Measurements from ENCODE around the gene NDST4. TPM values are rescaled to one million over a fixed set of nuclear protein-coding genes. Genes with fewer than 3 reads are reported as not detected.

NDST4 gene
- total RNA-seq, 1 experiment from 2014 or later: not detected

DNA sequence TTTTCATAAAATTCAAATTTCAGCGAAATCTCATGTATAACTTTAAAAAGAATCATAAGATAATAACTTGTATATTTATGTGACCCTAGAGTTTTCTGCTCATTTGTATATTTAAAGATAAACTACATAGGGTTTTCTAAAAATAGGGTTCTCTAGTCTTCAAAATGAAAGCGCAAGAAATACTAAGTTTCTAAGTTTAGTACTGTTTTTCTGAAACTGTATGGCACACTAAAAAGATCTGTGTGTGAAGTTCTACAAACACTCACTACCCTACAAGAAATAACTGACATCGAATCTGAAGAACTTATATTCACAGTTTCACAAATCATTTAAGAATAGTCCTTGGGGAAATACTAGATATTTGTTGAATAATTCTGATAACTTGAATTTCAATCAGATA is 38.7 kb upstream of the NDST4 start:
- H3K36me3 ChIP-seq (ENCODE audit: control insufficient read depth in 1 of 2, insufficient read depth in 2 of 2, low read length in 2 of 2): no peaks in the 10 kb centered on the region

DNA sequence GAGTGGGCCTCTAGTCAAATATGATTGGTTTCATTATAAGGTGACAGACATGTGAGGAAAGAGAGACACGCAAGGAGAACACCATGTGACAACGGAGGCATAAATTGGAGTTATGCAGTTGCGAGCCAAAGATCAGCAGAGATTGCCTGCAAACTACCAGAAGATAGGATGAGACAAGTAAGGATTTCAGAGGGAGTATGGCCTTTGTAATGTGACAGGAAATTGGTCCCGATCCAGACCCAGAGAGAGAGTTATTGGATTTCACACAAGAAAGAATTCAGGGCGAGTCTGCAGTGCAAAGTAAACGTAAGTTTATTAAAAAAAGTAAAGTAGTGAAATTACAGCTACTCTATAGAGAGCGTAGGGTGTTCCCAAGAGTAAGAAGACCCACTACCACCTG is 35.7 kb upstream of the NDST4 start:
- Histone ChIP-seq H3K27ac (ENCODE audit: low read depth, low read length) (no peak overlapping the region), H3K9me2 (ENCODE audit: insufficient read depth) (no peaks in the 10 kb centered on the region), H3K36me3 (ENCODE audit: control insufficient read depth in 1 of 2, insufficient read depth in 2 of 2, low read length in 2 of 2) (no peaks in the 10 kb centered on the region), H3K9me3 (ENCODE audit: control insufficient read depth in 1 of 2, insufficient read depth in 1 of 2, low read depth in 1 of 2, low read length in 2 of 2) (no peaks in the 10 kb centered on the region), H3K4me2 (ENCODE audit: low read length) (no peak overlapping the region), H3K9ac (ENCODE audit: low read length) (no peak overlapping the region), H3K79me2 (ENCODE audit: insufficient read depth, low read length) (no peaks in the 10 kb centered on the region), H3K27me3 (ENCODE audit: insufficient read depth, low read length) (no peaks in the 10 kb centered on the region), H3K4me3 (replicated peaks in 1 of 2; ENCODE audit: low read depth in 1 of 2, low read length in 2 of 2) (no peak overlapping the region), H4K20me1 (ENCODE audit: insufficient read depth) (no peaks in the 10 kb centered on the region), H3K4me1 (ENCODE audit: control insufficient read depth in 1 of 2, insufficient read depth in 2 of 2, low read length in 2 of 2) (no peaks in the 10 kb centered on the region), H2AFZ (ENCODE audit: low read depth, low read length, poor library complexity, severe bottlenecking) (no peak overlapping the region)
- intact Hi-C loops (cut with micrococcal nuclease): no loop called here
- ATAC-seq (no peak), DNase-seq (ENCODE audit: low read depth, low spot score) (no peak)
- no TSS peak for BruUV-seq (replicated peaks)
- POLR2A ChIA-PET: no interaction called here
- CTCF ChIA-PET: no interaction called here
- RAD21 ChIA-PET (ENCODE audit: low non-redundant PET in 1 of 2, low total read pairs in 2 of 2, uncharacterized antibody in 2 of 2, unreplicated experiment in 2 of 2): no interaction called here
- TF ChIP-seq ZFX (IDR thresholded peaks at IDR 0.05): no peak
- TF ChIP-seq ELF1 (IDR thresholded peaks at IDR 0.05; ENCODE audit: borderline replicate concordance, low read depth): no peak
- TF ChIP-seq CEBPB (IDR thresholded peaks at IDR 0.05; ENCODE audit: low read depth): no peak
- TF ChIP-seq POLR2A (IDR thresholded peaks at IDR 0.05; ENCODE audit: borderline replicate concordance, extremely low read depth, insufficient read depth, insufficient read length): no peak
- TF ChIP-seq JUND (IDR thresholded peaks at IDR 0.05): no peak
- TF ChIP-seq EGR1 (IDR thresholded peaks at IDR 0.05; ENCODE audit: low read depth): no peak
- no peak for TF ChIP-seq FOSL1 (IDR thresholded peaks at IDR 0.05; ENCODE audit: low read depth)
- no peak for TF ChIP-seq TCF7L2 (IDR thresholded peaks at IDR 0.05; ENCODE audit: borderline replicate concordance, extremely low read depth, insufficient read depth, insufficient read length)
- TF ChIP-seq, protein P1, sequence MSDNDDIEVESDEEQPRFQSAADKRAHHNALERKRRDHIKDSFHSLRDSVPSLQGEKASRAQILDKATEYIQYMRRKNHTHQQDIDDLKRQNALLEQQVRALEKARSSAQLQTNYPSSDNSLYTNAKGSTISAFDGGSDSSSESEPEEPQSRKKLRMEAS (IDR thresholded peaks at IDR 0.05): no peak
- no peak for TF ChIP-seq EZH2 (IDR thresholded peaks at IDR 0.05)
- no peak for TF ChIP-seq YY1 (IDR thresholded peaks at IDR 0.05; ENCODE audit: extremely low read depth, insufficient replicate concordance, low read depth, low read length)
- no peak for TF ChIP-seq CBX3 (IDR thresholded peaks at IDR 0.05; ENCODE audit: low read depth)
- TF ChIP-seq, protein P2, sequence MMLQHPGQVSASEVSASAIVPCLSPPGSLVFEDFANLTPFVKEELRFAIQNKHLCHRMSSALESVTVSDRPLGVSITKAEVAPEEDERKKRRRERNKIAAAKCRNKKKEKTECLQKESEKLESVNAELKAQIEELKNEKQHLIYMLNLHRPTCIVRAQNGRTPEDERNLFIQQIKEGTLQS (IDR thresholded peaks at IDR 0.05): no peak

More for the DNA sequence above, 38.7 kb upstream of the NDST4 start:
- no peak for TF ChIP-seq FOSL1 (IDR thresholded peaks at IDR 0.05; ENCODE audit: low read depth)
- no peak for TF ChIP-seq SP1 (IDR thresholded peaks at IDR 0.05; ENCODE audit: low read depth)
- TF ChIP-seq YY1 (IDR thresholded peaks at IDR 0.05; ENCODE audit: extremely low read depth, insufficient replicate concordance, low read depth, low read length): no peak
- no peak for TF ChIP-seq ZFX (IDR thresholded peaks at IDR 0.05)
- no peak for TF ChIP-seq SIN3A (IDR thresholded peaks at IDR 0.05; ENCODE audit: low read depth)
- TF ChIP-seq, protein P3, sequence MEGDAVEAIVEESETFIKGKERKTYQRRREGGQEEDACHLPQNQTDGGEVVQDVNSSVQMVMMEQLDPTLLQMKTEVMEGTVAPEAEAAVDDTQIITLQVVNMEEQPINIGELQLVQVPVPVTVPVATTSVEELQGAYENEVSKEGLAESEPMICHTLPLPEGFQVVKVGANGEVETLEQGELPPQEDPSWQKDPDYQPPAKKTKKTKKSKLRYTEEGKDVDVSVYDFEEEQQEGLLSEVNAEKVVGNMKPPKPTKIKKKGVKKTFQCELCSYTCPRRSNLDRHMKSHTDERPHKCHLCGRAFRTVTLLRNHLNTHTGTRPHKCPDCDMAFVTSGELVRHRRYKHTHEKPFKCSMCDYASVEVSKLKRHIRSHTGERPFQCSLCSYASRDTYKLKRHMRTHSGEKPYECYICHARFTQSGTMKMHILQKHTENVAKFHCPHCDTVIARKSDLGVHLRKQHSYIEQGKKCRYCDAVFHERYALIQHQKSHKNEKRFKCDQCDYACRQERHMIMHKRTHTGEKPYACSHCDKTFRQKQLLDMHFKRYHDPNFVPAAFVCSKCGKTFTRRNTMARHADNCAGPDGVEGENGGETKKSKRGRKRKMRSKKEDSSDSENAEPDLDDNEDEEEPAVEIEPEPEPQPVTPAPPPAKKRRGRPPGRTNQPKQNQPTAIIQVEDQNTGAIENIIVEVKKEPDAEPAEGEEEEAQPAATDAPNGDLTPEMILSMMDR (IDR thresholded peaks at IDR 0.05 in 2 of 3, conservative IDR thresholded peaks at IDR 0.05 in 1 of 3; ENCODE audit: borderline replicate concordance in 1 of 3, insufficient read depth in 1 of 3, low read depth in 2 of 3, low read length in 2 of 3): no peak
- no peak for TF ChIP-seq EZH2phosphoT487 (IDR thresholded peaks at IDR 0.05; ENCODE audit: borderline replicate concordance)
- Histone ChIP-seq H3K9me2 (ENCODE audit: insufficient read depth) (no peaks in the 10 kb centered on the region), H2AFZ (ENCODE audit: low read depth, low read length, poor library complexity, severe bottlenecking) (no peak overlapping the region), H3K79me2 (ENCODE audit: insufficient read depth, low read length) (no peaks in the 10 kb centered on the region), H3K9ac (ENCODE audit: low read length) (no peak overlapping the region), H3K27me3 (ENCODE audit: insufficient read depth, low read length) (no peaks in the 10 kb centered on the region), H3K27ac (ENCODE audit: low read depth, low read length) (no peak overlapping the region), H4K20me1 (ENCODE audit: insufficient read depth) (no peaks in the 10 kb centered on the region), H3K4me2 (ENCODE audit: low read length) (no peak overlapping the region), H3K4me1 (ENCODE audit: control insufficient read depth in 1 of 2, insufficient read depth in 2 of 2, low read length in 2 of 2) (no peaks in the 10 kb centered on the region), H3K9me3 (ENCODE audit: control insufficient read depth in 1 of 2, insufficient read depth in 1 of 2, low read depth in 1 of 2, low read length in 2 of 2) (no peaks in the 10 kb centered on the region), H3K4me3 (replicated peaks in 1 of 2; ENCODE audit: low read depth in 1 of 2, low read length in 2 of 2) (no peak overlapping the region)
- ChIA-PET RAD21 (ENCODE audit: low non-redundant PET in 1 of 2, low total read pairs in 2 of 2, uncharacterized antibody in 2 of 2, unreplicated experiment in 2 of 2) (no interaction called here), POLR2A (no interaction called here), CTCF (no interaction called here)
- ATAC-seq (no peak), DNase-seq (ENCODE audit: low read depth, low spot score) (no peak)
- intact Hi-C loops (cut with micrococcal nuclease): no loop called here
- BruUV-seq (replicated peaks): no TSS peak

All from HCT116 (cell line).